ENCODE data around the gene TMEM14A. TPM values are rescaled to one million over a fixed set of nuclear protein-coding genes. Genes with fewer than 3 reads are reported as not detected.

TMEM14A gene
- total and polyA plus RNA-seq, 2 of the 8 experiments (the other 6 are each of a cell fraction or from before 2014, with no cell fraction given) = 11.1 to 11.2 TPM

- Histone ChIP-seq H3K9ac (replicated peaks in 1 of 4; ENCODE audit: extremely low read depth in 1 of 4, low read depth in 3 of 4, low read length in 3 of 4) (no peak overlapping the region), H4K5ac (ENCODE audit: insufficient read length, low read depth, low read length) (no peak overlapping the region), H4K20me1 (replicated peaks in 1 of 2; ENCODE audit: control insufficient read depth in 1 of 2, insufficient read depth in 2 of 2, low read length in 2 of 2) (no peaks in the 10 kb centered on the region), H3K9me3 (ENCODE audit: insufficient read depth in 2 of 2, low read depth in 1 of 2, low read length in 1 of 2) (peaks cover 0 to 5% of the 10 kb centered on the region in 2 experiments; a peak in 2 of 4 replicates), H3K23me2 (ENCODE audit: low read depth, low read length) (peaks cover 15% of the 10 kb centered on the region; the same call in 1 of the 2 replicates), H2AK5ac (ENCODE audit: low read depth, low read length) (no peak overlapping the region), H3K79me1 (ENCODE audit: low read depth, low read length) (no peaks in the 10 kb centered on the region), H2BK15ac (ENCODE audit: low read length) (no peak overlapping the region), H2AFZ (ENCODE audit: low read length) (no peak overlapping the region), H3K18ac (ENCODE audit: extremely low read depth, low read length) (no peak overlapping the region), H2BK20ac (ENCODE audit: low read length) (no peak overlapping the region), H4K91ac (replicated peaks; ENCODE audit: insufficient read length, low read length) (no peak overlapping the region), H3K27me3 (replicated peaks in 1 of 4; ENCODE audit: control insufficient read depth in 3 of 4, extremely low read depth in 1 of 4, insufficient read depth in 3 of 4, low read length in 3 of 4) (peaks cover 0 to 10% (median 7%) of the 10 kb centered on the region in 4 experiments; a peak in 5 of 7 replicates), H3K4me2 (ENCODE audit: insufficient read depth in 1 of 2, low read depth in 2 of 2, low read length in 2 of 2) (no peak overlapping the region), H3K56ac (replicated peaks; ENCODE audit: insufficient read length, low read depth, low read length) (no peak overlapping the region), H3K4me3 (ENCODE audit: extremely low read depth in 1 of 4, insufficient read depth in 2 of 4, low read depth in 3 of 4, low read length in 4 of 4) (no peak overlapping the region), H2BK5ac (ENCODE audit: low read depth, low read length) (no peak overlapping the region), H3K14ac (ENCODE audit: insufficient read length) (no peak overlapping the region), H2BK120ac (replicated peaks; ENCODE audit: low read depth, low read length) (no peak overlapping the region), H3K23ac (ENCODE audit: insufficient read length) (no peak overlapping the region), H3K4me1 (replicated peaks in 1 of 4; ENCODE audit: control insufficient read depth in 3 of 4, insufficient read depth in 4 of 4, low read length in 3 of 4) (peaks cover 0 to 10% (median 5%) of the 10 kb centered on the region in 4 experiments; a peak in 3 of 7 replicates), H3K27ac (ENCODE audit: low read depth, low read length) (no peak overlapping the region), H3K79me2 (ENCODE audit: control insufficient read depth in 1 of 2, insufficient read depth in 2 of 2, low read length in 2 of 2) (peaks cover 0 to 6% of the 10 kb centered on the region in 2 experiments; a peak in 1 of 4 replicates), H4K8ac (ENCODE audit: extremely low read depth, insufficient read depth, low read length) (no peak overlapping the region), H2BK12ac (ENCODE audit: low read depth, low read length) (no peak overlapping the region), H3K36me3 (ENCODE audit: control insufficient read depth in 2 of 4, insufficient read depth in 4 of 4, low read length in 3 of 4) (no peaks in the 10 kb centered on the region), H3K4ac (replicated peaks; ENCODE audit: insufficient read length, low read depth, low read length) (no peak overlapping the region)
- no peak for DNase-seq (ENCODE audit: low read depth in 1 of 2, low spot score in 2 of 2)
- POLR2A ChIA-PET (ENCODE audit: partially characterized antibody) = interaction anchor here (0.9 to 3.4 kb wide), 2 partner anchors 243 to 379 kb away, joined by 3 to 22 read pairs; partner anchors contain the start of gene EFHC1
- FAIRE-seq = no peak
- CTCF ChIA-PET (ENCODE audit: partially characterized antibody) = interaction anchor here (0.5 to 6.7 kb wide), 25 partner anchors 10 to 378 kb away, joined by 3 to 86 read pairs (median 7); partner anchors contain the start of genes EFHC1 and MCM3
- 94% methylated on average over 2 of the region's 2 CpGs; no CpG with 5 or more reads in 1 of the 2 experiments for WGBS, 2 experiments (ENCODE audit: extremely low coverage in 1 of 2, insufficient coverage in 1 of 2, insufficient read length in 1 of 2, insufficient replicate concordance in 2 of 2, low coverage in 1 of 2, low lambda C conversion rate in 2 of 2, missing lambda C conversion rate in 1 of 2)
- TF ChIP-seq TEAD4 (IDR thresholded peaks at IDR 0.05; ENCODE audit: low read depth, low read length) = no peak
- TF ChIP-seq TAF1 (IDR thresholded peaks at IDR 0.05; ENCODE audit: low read depth, low read length) = no peak
- no peak for TF ChIP-seq FOSL1 (IDR thresholded peaks at IDR 0.05; ENCODE audit: insufficient read depth, low read depth, low read length)
- TF ChIP-seq CTBP2 (IDR thresholded peaks at IDR 0.05; ENCODE audit: borderline replicate concordance, insufficient read depth, insufficient read length, low read length) = no peak
- no peak for TF ChIP-seq EGR1 (IDR thresholded peaks at IDR 0.05; ENCODE audit: borderline replicate concordance, low read depth, low read length)
- no peak for TF ChIP-seq RFX5 (IDR thresholded peaks at IDR 0.05; ENCODE audit: borderline replicate concordance, low read depth, low read length)
- no peak for TF ChIP-seq KDM1A (IDR thresholded peaks at IDR 0.05; ENCODE audit: borderline replicate concordance, low read length)
- no peak for TF ChIP-seq SIN3A (conservative IDR thresholded peaks at IDR 0.05 in 1 of 2, IDR thresholded peaks at IDR 0.05 in 1 of 2; ENCODE audit: low read depth in 1 of 2, low read length in 2 of 2)
- no peak for TF ChIP-seq GABPA (IDR thresholded peaks at IDR 0.05; ENCODE audit: borderline replicate concordance, insufficient read depth, low read length)
- TF ChIP-seq JUN (IDR thresholded peaks at IDR 0.05; ENCODE audit: low read depth, low read length) = no peak
- TF ChIP-seq CHD1 (IDR thresholded peaks at IDR 0.05; ENCODE audit: low read depth, low read length) = no peak
- TF ChIP-seq BCL11A (IDR thresholded peaks at IDR 0.05; ENCODE audit: low read depth in 2 of 2, low read length in 2 of 2) = no peak
- no peak for TF ChIP-seq POLR2A (IDR thresholded peaks at IDR 0.05; ENCODE audit: control extremely low read depth in 1 of 2, low read depth in 2 of 2, low read length in 2 of 2)
These were observed 8.9 kb upstream of the TMEM14A start for GRCh38 chr6:52662031-52662430.
